ENCODE results near the gene PTAFR. TPM values are rescaled to one million over a fixed set of nuclear protein-coding genes. Genes with fewer than 3 reads are reported as not detected.

Gene PTAFR
- total and polyA plus RNA-seq, 2 of the 8 experiments (the other 6 are each of a cell fraction or from before 2014, with no cell fraction given), result 1.2 to 4.9 TPM

- Histone ChIP-seq H3K4me1 (replicated peaks in 1 of 4; ENCODE audit: control insufficient read depth in 3 of 4, insufficient read depth in 4 of 4, low read length in 3 of 4) (peaks cover 0 to 3% (median 0%) of the 10 kb centered on the region in 4 experiments; a peak in 1 of 7 replicates), H4K8ac (ENCODE audit: extremely low read depth, insufficient read depth, low read length) (peak overlapping the region; percentile 82; the same call in 1 of the 2 replicates), H3K27me3 (replicated peaks in 1 of 4; ENCODE audit: control insufficient read depth in 3 of 4, extremely low read depth in 1 of 4, insufficient read depth in 3 of 4, low read length in 3 of 4) (no peaks in the 10 kb centered on the region), H3K23ac (ENCODE audit: insufficient read length) (no peak overlapping the region), H2BK12ac (ENCODE audit: low read depth, low read length) (no peak overlapping the region), H2BK20ac (ENCODE audit: low read length) (no peak overlapping the region), H3K79me1 (ENCODE audit: low read depth, low read length) (no peaks in the 10 kb centered on the region), H3K4me2 (ENCODE audit: insufficient read depth in 1 of 2, low read depth in 2 of 2, low read length in 2 of 2) (no peak overlapping the region), H3K79me2 (ENCODE audit: control insufficient read depth in 1 of 2, insufficient read depth in 2 of 2, low read length in 2 of 2) (no peaks in the 10 kb centered on the region), H3K4me3 (ENCODE audit: extremely low read depth in 1 of 4, insufficient read depth in 2 of 4, low read depth in 3 of 4, low read length in 4 of 4) (no peak overlapping the region), H2BK15ac (ENCODE audit: low read length) (no peak overlapping the region), H2AFZ (ENCODE audit: low read length) (no peak overlapping the region), H2BK5ac (ENCODE audit: low read depth, low read length) (no peak overlapping the region), H3K14ac (ENCODE audit: insufficient read length) (peak overlapping the region; percentile 49), H3K23me2 (ENCODE audit: low read depth, low read length) (no peaks in the 10 kb centered on the region), H3K27ac (ENCODE audit: low read depth, low read length) (no peak overlapping the region), H3K18ac (ENCODE audit: extremely low read depth, low read length) (no peak overlapping the region; the same call in 1 of the 2 replicates), H4K20me1 (replicated peaks in 1 of 2; ENCODE audit: control insufficient read depth in 1 of 2, insufficient read depth in 2 of 2, low read length in 2 of 2) (no peaks in the 10 kb centered on the region), H2BK120ac (replicated peaks; ENCODE audit: low read depth, low read length) (no peak overlapping the region), H3K9me3 (ENCODE audit: insufficient read depth in 2 of 2, low read depth in 1 of 2, low read length in 1 of 2) (no peaks in the 10 kb centered on the region), H3K36me3 (ENCODE audit: control insufficient read depth in 2 of 4, insufficient read depth in 4 of 4, low read length in 3 of 4) (no peaks in the 10 kb centered on the region), H4K91ac (replicated peaks; ENCODE audit: insufficient read length, low read length) (no peak overlapping the region), H3K9ac (replicated peaks in 1 of 4; ENCODE audit: extremely low read depth in 1 of 4, low read depth in 3 of 4, low read length in 3 of 4) (no peak overlapping the region), H3K56ac (replicated peaks; ENCODE audit: insufficient read length, low read depth, low read length) (no peak overlapping the region), H3K4ac (replicated peaks; ENCODE audit: insufficient read length, low read depth, low read length) (no peak overlapping the region), H2AK5ac (ENCODE audit: low read depth, low read length) (no peak overlapping the region), H4K5ac (ENCODE audit: insufficient read length, low read depth, low read length) (no peak overlapping the region)
- CTCF ChIA-PET (ENCODE audit: partially characterized antibody), result interaction anchor here (0.6 to 4.0 kb wide), 8 partner anchors 20 to 189 kb away, joined by 3 to 9 read pairs (median 4); no protein-coding TSS in a partner anchor
- POLR2A ChIA-PET (ENCODE audit: partially characterized antibody), result interaction anchor here (0.8 kb wide), 1 partner anchor 87 kb away, joined by 3 read pairs; no protein-coding TSS in a partner anchor
- DNase-seq (ENCODE audit: low read depth in 1 of 2, low spot score in 2 of 2) (no peak), FAIRE-seq (no peak)
- WGBS, 2 experiments (ENCODE audit: extremely low coverage in 1 of 2, insufficient coverage in 1 of 2, insufficient read length in 1 of 2, insufficient replicate concordance in 2 of 2, low coverage in 1 of 2, low lambda C conversion rate in 2 of 2, missing lambda C conversion rate in 1 of 2), result 81% methylated on average over 10 of the region's 11 CpGs; no CpG with 5 or more reads in 1 of the 2 experiments
- TF ChIP-seq NANOG (IDR thresholded peaks at IDR 0.05; ENCODE audit: insufficient read depth, low read depth, low read length, poor library complexity, severe bottlenecking), result no peak
- TF ChIP-seq CBX5 (IDR thresholded peaks at IDR 0.05; ENCODE audit: low read depth, low read length), result no peak
- TF ChIP-seq EZH2 (IDR thresholded peaks at IDR 0.05; ENCODE audit: low read depth, low read length, severe bottlenecking), result no peak
- TF ChIP-seq EGR1 (IDR thresholded peaks at IDR 0.05; ENCODE audit: borderline replicate concordance, low read depth, low read length), result no peak
- no peak for TF ChIP-seq SAP30 (IDR thresholded peaks at IDR 0.05; ENCODE audit: insufficient read depth, insufficient replicate concordance, low read length)
- no peak for TF ChIP-seq SIN3A (conservative IDR thresholded peaks at IDR 0.05 in 1 of 2, IDR thresholded peaks at IDR 0.05 in 1 of 2; ENCODE audit: low read depth in 1 of 2, low read length in 2 of 2)
- no peak for TF ChIP-seq ASH2L (IDR thresholded peaks at IDR 0.05; ENCODE audit: low read length)
- no peak for TF ChIP-seq TBP (IDR thresholded peaks at IDR 0.05; ENCODE audit: low read depth, low read length)
- TF ChIP-seq POU5F1 (IDR thresholded peaks at IDR 0.05; ENCODE audit: low read depth, low read length), result no peak
- no peak for TF ChIP-seq E2F6 (IDR thresholded peaks at IDR 0.05)
- no peak for TF ChIP-seq KDM4A (IDR thresholded peaks at IDR 0.05; ENCODE audit: low read depth, low read length, severe bottlenecking)
Observed at GRCh38 chr1:28173151-28173979, 3.1 kb downstream of the PTAFR start.
